ENCODE results near the gene IL10RB. TPM values are rescaled to one million over a fixed set of nuclear protein-coding genes. Genes with fewer than 3 reads are reported as not detected.

The IL10RB gene
- total RNA-seq, 1 donor from 2014 or later, result 7.7 TPM

DNA sequence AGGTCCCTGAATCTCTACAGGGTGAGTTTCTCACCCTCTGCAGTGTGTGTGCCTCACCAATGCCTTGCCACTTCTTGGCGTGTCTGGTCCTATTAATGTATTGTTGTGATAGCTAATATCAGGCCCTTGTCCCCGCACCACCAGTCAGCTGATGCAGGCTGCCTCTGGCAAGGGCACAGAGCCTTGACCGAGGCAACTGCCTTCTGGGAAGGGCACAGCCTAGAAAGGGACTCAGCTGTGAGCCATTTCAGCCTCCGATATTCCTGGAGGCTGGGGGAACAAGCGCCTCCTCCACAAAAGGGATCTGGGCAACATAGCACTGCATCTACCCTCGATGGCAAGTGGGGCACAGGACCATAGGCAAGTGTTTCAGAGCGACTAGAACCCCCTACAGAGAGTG is 27.0 kb downstream of the IL10RB start:
- no peaks in the 10 kb centered on the region for H3K4me1 Mint-ChIP-seq (ENCODE audit: low read depth)
- no peak overlapping the region for H3K27ac Mint-ChIP-seq
- no peak overlapping the region for H3K4me3 Mint-ChIP-seq (ENCODE audit: low read depth)
- no peak for DNase-seq (ENCODE audit: low spot score, unreplicated experiment)
- no peak for TF ChIP-seq CTCF (IDR thresholded peaks at IDR 0.05; ENCODE audit: unreplicated experiment)
- no peaks in the 10 kb centered on the region for H3K9me3 Mint-ChIP-seq (ENCODE audit: low read depth)
- H3K27me3 Mint-ChIP-seq, result no peaks in the 10 kb centered on the region
- no peaks in the 10 kb centered on the region for H3K36me3 Mint-ChIP-seq (ENCODE audit: insufficient read depth)

- no peak overlapping the region for H3K27ac Mint-ChIP-seq
- DNase-seq (ENCODE audit: low spot score, unreplicated experiment), result no peak
- no peaks in the 10 kb centered on the region for H3K4me1 Mint-ChIP-seq (ENCODE audit: low read depth)
- H3K36me3 Mint-ChIP-seq (ENCODE audit: insufficient read depth), result no peaks in the 10 kb centered on the region
- no peak overlapping the region for H3K4me3 Mint-ChIP-seq (ENCODE audit: low read depth)
- no peak for TF ChIP-seq CTCF (IDR thresholded peaks at IDR 0.05; ENCODE audit: unreplicated experiment)
- no peaks in the 10 kb centered on the region for H3K27me3 Mint-ChIP-seq
- no peaks in the 10 kb centered on the region for H3K9me3 Mint-ChIP-seq (ENCODE audit: low read depth)
Measured at GRCh38 chr21:33293811-33294216, 27.6 kb downstream of the IL10RB start.

DNA sequence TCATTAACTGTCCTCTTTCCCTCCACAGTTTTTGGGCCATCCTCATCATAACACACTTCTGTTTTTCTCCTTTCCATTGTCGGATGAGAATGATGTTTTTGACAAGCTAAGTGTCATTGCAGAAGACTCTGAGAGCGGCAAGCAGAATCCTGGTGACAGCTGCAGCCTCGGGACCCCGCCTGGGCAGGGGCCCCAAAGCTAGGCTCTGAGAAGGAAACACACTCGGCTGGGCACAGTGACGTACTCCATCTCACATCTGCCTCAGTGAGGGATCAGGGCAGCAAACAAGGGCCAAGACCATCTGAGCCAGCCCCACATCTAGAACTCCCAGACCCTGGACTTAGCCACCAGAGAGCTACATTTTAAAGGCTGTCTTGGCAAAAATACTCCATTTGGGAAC is 30.0 kb downstream of the IL10RB start:
- Mint-ChIP-seq H3K4me1 (ENCODE audit: low read depth) (peaks cover 1% of the 10 kb centered on the region), H3K9me3 (ENCODE audit: low read depth) (no peaks in the 10 kb centered on the region), H3K36me3 (ENCODE audit: insufficient read depth) (peaks cover 2% of the 10 kb centered on the region), H3K27me3 (no peaks in the 10 kb centered on the region), H3K27ac (no peak overlapping the region), H3K4me3 (ENCODE audit: low read depth) (no peak overlapping the region)
- no peak for DNase-seq (ENCODE audit: low spot score, unreplicated experiment)
- no peak for TF ChIP-seq CTCF (IDR thresholded peaks at IDR 0.05; ENCODE audit: unreplicated experiment)

DNA sequence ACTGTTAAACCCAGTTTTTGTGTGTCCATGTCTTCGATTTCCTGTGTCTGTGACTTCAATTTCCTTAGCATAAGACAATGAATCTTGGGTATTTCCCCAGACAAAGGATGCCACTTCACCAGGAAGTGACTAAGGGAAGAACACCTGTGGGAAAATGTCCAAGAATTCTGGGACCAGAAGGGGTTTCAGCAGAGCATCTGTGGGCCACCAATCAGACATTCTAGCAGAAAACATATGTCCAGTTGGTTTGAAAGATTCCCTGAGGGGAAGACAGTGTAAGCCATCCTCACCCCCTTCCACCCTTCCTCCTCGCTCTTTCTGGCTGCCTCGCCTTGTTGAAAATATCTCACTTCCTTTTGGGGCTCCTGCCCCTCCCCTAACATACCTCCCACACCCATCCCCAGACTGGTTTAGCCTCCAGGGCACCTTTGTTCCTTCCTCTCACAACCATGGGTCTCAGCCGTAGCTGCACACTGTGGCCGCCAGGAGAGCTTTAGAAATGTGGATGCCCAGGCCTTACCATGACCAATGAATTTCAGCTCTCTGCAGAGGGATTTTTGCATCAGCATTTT is 33.1 kb downstream of the IL10RB start:
- no peak for TF ChIP-seq CTCF (IDR thresholded peaks at IDR 0.05; ENCODE audit: unreplicated experiment)
- peaks cover 2% of the 10 kb centered on the region for H3K36me3 Mint-ChIP-seq (ENCODE audit: insufficient read depth)
- no peaks in the 10 kb centered on the region for H3K27me3 Mint-ChIP-seq
- H3K4me1 Mint-ChIP-seq (ENCODE audit: low read depth), result peaks cover 3% of the 10 kb centered on the region
- H3K9me3 Mint-ChIP-seq (ENCODE audit: low read depth), result no peaks in the 10 kb centered on the region
- no peak overlapping the region for H3K27ac Mint-ChIP-seq
- no peak for DNase-seq (ENCODE audit: low spot score, unreplicated experiment)
- no peak overlapping the region for H3K4me3 Mint-ChIP-seq (ENCODE audit: low read depth)

DNA sequence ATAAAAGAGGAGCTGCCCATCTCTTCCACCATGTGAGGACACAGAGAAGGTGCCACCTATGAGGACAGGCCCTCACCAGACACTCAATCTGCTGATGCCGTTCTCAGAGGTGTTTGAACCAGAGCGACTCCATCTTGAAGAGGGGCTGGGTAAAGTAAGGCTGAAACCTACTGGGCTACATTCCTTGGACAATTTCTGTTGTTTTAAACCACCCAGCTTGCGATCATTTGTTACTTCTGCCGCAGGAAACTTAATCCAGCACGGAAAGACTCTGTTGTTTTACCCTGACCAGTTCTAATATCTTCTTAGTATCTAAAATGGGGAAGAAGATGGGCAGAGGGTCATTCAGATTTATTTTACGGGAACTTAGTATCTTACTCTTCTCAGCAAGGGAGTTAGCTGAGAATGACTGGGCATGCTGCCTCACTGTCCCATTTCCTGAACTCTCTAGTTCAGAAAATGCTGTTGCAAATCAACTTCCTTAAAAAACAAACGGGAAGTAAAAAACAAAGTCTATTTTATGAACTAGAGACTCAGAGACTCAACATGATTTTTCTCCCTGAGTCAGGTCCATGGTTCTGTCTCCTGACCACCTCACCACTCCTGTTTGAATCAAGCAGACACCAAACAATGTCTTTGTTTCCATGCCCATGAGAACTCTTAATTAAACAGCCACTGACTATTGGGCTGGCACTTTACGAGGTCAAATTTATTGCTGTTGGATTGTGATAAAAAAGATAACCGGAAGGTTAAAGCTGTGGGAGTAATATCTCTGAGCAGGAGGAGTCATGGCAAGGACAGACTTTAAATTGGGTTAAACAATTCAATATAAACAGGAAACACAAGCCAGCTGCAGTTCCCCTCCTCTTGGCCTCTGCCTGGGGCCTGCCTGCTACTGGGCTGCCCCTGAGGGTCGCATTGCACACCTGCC is 34.8 kb downstream of the IL10RB start:
- TF ChIP-seq CTCF (IDR thresholded peaks at IDR 0.05; ENCODE audit: unreplicated experiment), result no peak
- Mint-ChIP-seq H3K36me3 (ENCODE audit: insufficient read depth) (peaks cover 2% of the 10 kb centered on the region), H3K27ac (peak overlapping the region; percentile 27), H3K9me3 (ENCODE audit: low read depth) (no peaks in the 10 kb centered on the region), H3K27me3 (no peaks in the 10 kb centered on the region), H3K4me1 (ENCODE audit: low read depth) (peaks cover 10% of the 10 kb centered on the region), H3K4me3 (ENCODE audit: low read depth) (no peak overlapping the region)
- no peak for DNase-seq (ENCODE audit: low spot score, unreplicated experiment)

All from progenitor cell of endocrine pancreas (in vitro differentiated cells).